Fibroblast of lung (primary cell): Measurements from ENCODE around the gene ARRDC4.
A peak's percentile ranks its signal among the peaks of the same experiment; 100 is the strongest.

Experiments used
- EZH2 ChIP-seq: IDR thresholded peaks from 2 replicates; pipeline ENCODE4 v1.5.1; 2012; ENCODE audit warnings: low read length, control low read depth, mild to moderate bottlenecking; ENCODE audit errors: missing control alignments
- TF ChIP-seq, protein P1 (sequence below), 2 donors: IDR thresholded peaks in 1 of 2; conservative IDR thresholded peaks in 1 of 2; 1 replicate in 1 of 2; 2 replicates in 1 of 2; pipeline ENCODE4 v1.5.1; 2011 to 2012; ENCODE audit warnings: low read length in 2 of 2, control low read depth in 1 of 2, inconsistent platforms in 1 of 2, low read depth in 1 of 2, mild to moderate bottlenecking in 1 of 2

DNA sequence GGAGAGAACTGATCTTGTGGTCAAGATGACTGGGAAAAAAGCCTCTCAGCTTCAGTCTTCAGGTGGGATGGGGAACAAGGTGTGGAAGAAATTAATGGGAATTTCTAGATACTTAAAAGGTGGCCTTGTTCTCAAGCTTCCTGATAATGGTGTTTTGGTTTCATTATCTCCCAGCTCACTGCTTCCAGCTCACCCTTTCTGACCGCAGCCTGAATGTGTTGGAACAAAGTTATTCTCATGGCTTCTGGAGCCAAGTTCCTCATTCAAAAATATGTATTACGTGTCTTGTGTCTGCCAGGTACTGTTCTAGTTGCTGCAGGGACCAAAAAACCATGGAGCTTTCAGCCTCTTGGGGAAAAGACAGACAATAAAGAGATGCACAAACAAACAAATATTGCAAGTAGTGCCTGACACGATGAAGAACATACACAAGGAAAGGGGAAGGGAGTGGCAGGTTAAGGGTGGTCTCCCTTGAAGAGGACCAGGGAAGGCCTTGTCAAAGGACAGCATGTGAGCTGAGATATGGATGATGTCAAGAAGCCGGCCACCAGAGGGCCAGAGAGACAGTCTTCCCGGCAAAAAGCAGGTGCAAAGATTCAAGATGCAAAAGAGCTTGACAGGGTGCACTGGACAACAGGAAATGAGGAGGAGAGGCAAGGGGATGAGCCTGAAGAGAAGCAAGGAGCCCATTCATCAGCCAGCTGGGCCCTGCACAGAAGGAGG is 35.5 kb downstream of the ARRDC4 start:
- TF ChIP-seq, protein P1, sequence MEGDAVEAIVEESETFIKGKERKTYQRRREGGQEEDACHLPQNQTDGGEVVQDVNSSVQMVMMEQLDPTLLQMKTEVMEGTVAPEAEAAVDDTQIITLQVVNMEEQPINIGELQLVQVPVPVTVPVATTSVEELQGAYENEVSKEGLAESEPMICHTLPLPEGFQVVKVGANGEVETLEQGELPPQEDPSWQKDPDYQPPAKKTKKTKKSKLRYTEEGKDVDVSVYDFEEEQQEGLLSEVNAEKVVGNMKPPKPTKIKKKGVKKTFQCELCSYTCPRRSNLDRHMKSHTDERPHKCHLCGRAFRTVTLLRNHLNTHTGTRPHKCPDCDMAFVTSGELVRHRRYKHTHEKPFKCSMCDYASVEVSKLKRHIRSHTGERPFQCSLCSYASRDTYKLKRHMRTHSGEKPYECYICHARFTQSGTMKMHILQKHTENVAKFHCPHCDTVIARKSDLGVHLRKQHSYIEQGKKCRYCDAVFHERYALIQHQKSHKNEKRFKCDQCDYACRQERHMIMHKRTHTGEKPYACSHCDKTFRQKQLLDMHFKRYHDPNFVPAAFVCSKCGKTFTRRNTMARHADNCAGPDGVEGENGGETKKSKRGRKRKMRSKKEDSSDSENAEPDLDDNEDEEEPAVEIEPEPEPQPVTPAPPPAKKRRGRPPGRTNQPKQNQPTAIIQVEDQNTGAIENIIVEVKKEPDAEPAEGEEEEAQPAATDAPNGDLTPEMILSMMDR (conservative IDR thresholded peaks at IDR 0.05 in 1 of 2, IDR thresholded peaks at IDR 0.05 in 1 of 2; ENCODE audit: low read depth in 1 of 2, low read length in 2 of 2): peak; percentile 20 to 27
- no peak for TF ChIP-seq EZH2
